NCI-H187 treated with DMSO at 0.1 percent for 48 hours (cell line): ENCODE results near the gene APLF.
"Not testable (repeated sequence)": the region's sequence is repeated elsewhere in the genome, so short reads cannot be mapped to it uniquely, and the experiment has no call there.

Experiments
- DNase-seq: peaks from one replicate; lab custom pipeline; 2025; lab: John Stamatoyannopoulos, UW

APLF gene

GRCh38 chr2:68529651-68530050 is 62.3 kb downstream of the APLF start:
- DNase-seq: not testable (repeated sequence)

GRCh38 chr2:68536000-68536399 is 68.6 kb downstream of the APLF start:
- DNase-seq: no peak

GRCh38 chr2:68537011-68537410 is 69.6 kb downstream of the APLF start:
- DNase-seq: no peak

- DNase-seq: no peak
These were observed 70.4 kb downstream of the APLF start for GRCh38 chr2:68537809-68538208.

GRCh38 chr2:68544811-68545210 is 77.4 kb downstream of the APLF start:
- no peak for DNase-seq

GRCh38 chr2:68548396-68548795 is 81.0 kb downstream of the APLF start:
- DNase-seq: no peak

GRCh38 chr2:68553098-68553497 is 85.7 kb downstream of the APLF start:
- no peak for DNase-seq

GRCh38 chr2:68555425-68556206 is 88.2 kb downstream of the APLF start:
- not testable (repeated sequence) for DNase-seq

GRCh38 chr2:68556381-68556780 is 89.0 kb downstream of the APLF start:
- DNase-seq: no peak

GRCh38 chr2:68558576-68558975 is 91.2 kb downstream of the APLF start:
- DNase-seq: no peak

- DNase-seq: no peak
These were observed 92.3 kb downstream of the APLF start for GRCh38 chr2:68559692-68560091.

GRCh38 chr2:68560545-68560944 is 93.2 kb downstream of the APLF start:
- DNase-seq: no peak

GRCh38 chr2:68561372-68561771 is 94.0 kb downstream of the APLF start:
- DNase-seq: no peak

- DNase-seq: no peak
These were observed 95.5 kb downstream of the APLF start for GRCh38 chr2:68562934-68563333.

GRCh38 chr2:68564426-68564825 is 97.0 kb downstream of the APLF start:
- no peak for DNase-seq

GRCh38 chr2:68565273-68565672 is 97.9 kb downstream of the APLF start:
- no peak for DNase-seq

GRCh38 chr2:68565858-68566257 is 98.5 kb downstream of the APLF start:
- DNase-seq: no peak

GRCh38 chr2:68566362-68566761 is 99.0 kb downstream of the APLF start:
- DNase-seq: no peak

- DNase-seq: no peak
These were observed 100.7 kb downstream of the APLF start for GRCh38 chr2:68568116-68568515.

GRCh38 chr2:68569604-68570003 is 102.2 kb downstream of the APLF start:
- no peak for DNase-seq

GRCh38 chr2:68570434-68570833 is 103.0 kb downstream of the APLF start:
- DNase-seq: not testable (repeated sequence)

GRCh38 chr2:68574202-68574791 is 106.9 kb downstream of the APLF start:
- no peak for DNase-seq

GRCh38 chr2:68577183-68577582 is 109.8 kb downstream of the APLF start:
- no peak for DNase-seq

- no peak for DNase-seq
These were observed 112.3 kb downstream of the APLF start for GRCh38 chr2:68579689-68580088.
